HL-60 (cell line): ENCODE measurements around the gene ALDH2.
A peak's percentile ranks its signal among the peaks of the same experiment; 100 is the strongest.

Experiments
- DNase-seq, 2 experiments: peaks; one replicate each; pipeline ENCODE4 v3.0.0-alpha.2; 2010 to 2020; ENCODE audit warnings: low read depth in 1 of 2, low spot score in 1 of 2
- H3K27ac ChIP-seq: fragments of 250-450 bp; sonication (Bioruptor Pico); replicated peaks from 2 replicates; pipeline ENCODE4 v1.5.1; 2020; ENCODE audit warnings: mild to moderate bottlenecking, moderate library complexity
- H3K27me3 ChIP-seq: fragments of 250-450 bp; sonication (Bioruptor Pico); 2 replicates; pipeline ENCODE4 v1.5.1; 2021; ENCODE audit warnings: mild to moderate bottlenecking, moderate library complexity; ENCODE audit not compliant: insufficient read depth, poor library complexity, severe bottlenecking
- H3K4me3 ChIP-seq: replicated peaks from 2 replicates; pipeline ENCODE4 v1.5.1; 2011; ENCODE audit warnings: mild to moderate bottlenecking, control low read depth, low read length; ENCODE audit not compliant: insufficient read depth
- CTCF ChIP-seq: IDR thresholded peaks from one replicate; pipeline ENCODE4 v1.5.1; 2011; ENCODE audit warnings: low read length, control low read depth, inconsistent platforms; ENCODE audit not compliant: insufficient read depth
- GABPA ChIP-seq: IDR thresholded peaks from 2 replicates; pipeline ENCODE4 v1.6.1; 2012; ENCODE audit warnings: low read depth
- POLR2AphosphoS5 ChIP-seq: IDR thresholded peaks from 2 replicates; pipeline ENCODE4 v1.6.1; 2012; ENCODE audit warnings: low read depth
- REST ChIP-seq: IDR thresholded peaks from 2 replicates; pipeline ENCODE4 v1.6.1; 2012; ENCODE audit warnings: low read depth; ENCODE audit not compliant: insufficient replicate concordance
- SPI1 ChIP-seq: IDR thresholded peaks from 2 replicates; pipeline ENCODE4 v1.6.1; 2012; ENCODE audit warnings: low read depth, mild to moderate bottlenecking, borderline replicate concordance

Gene ALDH2

GRCh38 chr12:111777345-111778045, 10.8 kb downstream of the ALDH2 start:
- TF ChIP-seq POLR2AphosphoS5 (no peak), SPI1 (peak; percentile 71)
- Histone ChIP-seq H3K4me3 (no peak overlapping the region), H3K27me3 (no peaks in the 10 kb centered on the region), H3K27ac (peak overlapping the region; percentile 93)
- DNase-seq, result peak in 1 of 2 experiments; percentile 47

GRCh38 chr12:111780166-111780565, 13.4 kb downstream of the ALDH2 start:
- no peak overlapping the region for H3K4me3 ChIP-seq
- no peak for DNase-seq
- TF ChIP-seq GABPA (no peak), POLR2AphosphoS5 (no peak), REST (no peak), SPI1 (no peak), CTCF (no peak)
- H3K27me3 ChIP-seq, result no peaks in the 10 kb centered on the region
- H3K27ac ChIP-seq, result no peak overlapping the region

- H3K27me3 ChIP-seq, result no peaks in the 10 kb centered on the region
- H3K27ac ChIP-seq, result no peak overlapping the region
- H3K4me3 ChIP-seq, result no peak overlapping the region
- TF ChIP-seq REST, result no peak
- TF ChIP-seq POLR2AphosphoS5, result no peak
- TF ChIP-seq CTCF, result no peak
- no peak for TF ChIP-seq GABPA
- no peak for TF ChIP-seq SPI1
- DNase-seq, result no peak
Measured at GRCh38 chr12:111780615-111781014, 13.9 kb downstream of the ALDH2 start.

- Histone ChIP-seq H3K4me3 (no peak overlapping the region), H3K27me3 (no peaks in the 10 kb centered on the region), H3K27ac (no peak overlapping the region)
- DNase-seq, result no peak
- TF ChIP-seq CTCF (no peak), SPI1 (no peak), POLR2AphosphoS5 (no peak), REST (no peak), GABPA (no peak)
Measured at GRCh38 chr12:111781085-111781658, 14.4 kb downstream of the ALDH2 start.
